WI38 (cell line): Measurements from ENCODE around the gene RAE1.

Experiments used
- H3K4me3 ChIP-seq: 2 replicates; pipeline ENCODE4 v1.5.1; 2011; ENCODE audit warnings: low read depth, mild to moderate bottlenecking, control low read depth, low read length
- CTCF ChIP-seq: IDR thresholded peaks from 2 replicates; pipeline ENCODE4 v1.5.1; 2012; ENCODE audit warnings: low read depth, mild to moderate bottlenecking, control low read depth, low read length

The RAE1 gene

GRCh38 chr20:57404419-57405072 is 53.5 kb downstream of the RAE1 start:
- H3K4me3 ChIP-seq: no peak overlapping the region
- TF ChIP-seq CTCF: no peak

GRCh38 chr20:57405236-57406016 is 54.4 kb downstream of the RAE1 start:
- H3K4me3 ChIP-seq: no peak overlapping the region
- TF ChIP-seq CTCF: no peak

GRCh38 chr20:57407541-57407956 is 56.5 kb downstream of the RAE1 start:
- H3K4me3 ChIP-seq: no peak overlapping the region
- TF ChIP-seq CTCF: no peak

- no peak overlapping the region for H3K4me3 ChIP-seq
- no peak for TF ChIP-seq CTCF
These were observed 57.1 kb downstream of the RAE1 start for GRCh38 chr20:57408131-57408530.

GRCh38 chr20:57408536-57409233 is 57.6 kb downstream of the RAE1 start:
- TF ChIP-seq CTCF: no peak
- no peak overlapping the region for H3K4me3 ChIP-seq

- no peak overlapping the region for H3K4me3 ChIP-seq
- no peak for TF ChIP-seq CTCF
These were observed 58.2 kb downstream of the RAE1 start for GRCh38 chr20:57409316-57409671.
